ENCODE results near the gene RBMS1. TPM values are rescaled to one million over a fixed set of nuclear protein-coding genes. Genes with fewer than 3 reads are reported as not detected.

RBMS1 gene
- total and polyA plus RNA-seq, 2 donors (not counting 1 experiment from before 2014, with no cell fraction given) = 18.0 to 36.7 TPM

DNA sequence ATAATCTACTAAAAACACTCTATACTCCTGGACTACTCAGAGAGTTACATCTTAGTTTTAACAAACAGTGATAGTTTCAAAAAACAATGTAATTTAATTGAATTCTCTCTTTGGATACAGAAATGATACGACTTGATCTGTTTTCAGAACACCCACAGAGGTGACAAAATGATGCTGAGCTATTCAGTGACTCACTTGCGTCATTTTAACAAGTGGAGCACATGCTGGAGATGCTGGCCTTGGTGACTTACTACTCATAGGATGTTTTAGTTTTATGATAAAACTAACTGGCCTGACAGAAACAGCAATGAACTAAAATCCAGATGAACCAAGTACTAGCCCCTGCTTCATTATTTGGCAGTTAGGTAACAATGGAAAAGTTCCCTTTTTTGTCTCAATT lies 192.2 kb downstream of the RBMS1 start:
- ChIA-PET CTCF (interaction anchor here (1.2 to 1.3 kb wide), 2 partner anchors 10 to 76 kb away, joined by 3 to 5 read pairs; no protein-coding TSS in a partner anchor), POLR2A (no interaction called here)
- no peaks in the 10 kb centered on the region for H3K27me3 Mint-ChIP-seq
- no peaks in the 10 kb centered on the region for H3K9me3 ChIP-seq (ENCODE audit: control extremely low read depth in 1 of 3, control insufficient read depth in 2 of 3, insufficient read depth in 1 of 3, low read length in 2 of 3)
- H3K27me3 ChIP-seq (replicated peaks in 1 of 4; ENCODE audit: control extremely low read depth in 1 of 4, control insufficient read depth in 3 of 4, insufficient read depth in 4 of 4, low read length in 3 of 4) = no peaks in the 10 kb centered on the region
- H3K36me3 ChIP-seq (replicated peaks in 1 of 2; ENCODE audit: control extremely low read depth in 1 of 2, control insufficient read depth in 1 of 2, extremely low read depth in 1 of 2, insufficient read depth in 2 of 2, low read length in 1 of 2) = peaks cover 0 to 45% of the 10 kb centered on the region in 2 experiments
- H3K9me3 Mint-ChIP-seq (ENCODE audit: insufficient read depth) = no peaks in the 10 kb centered on the region
- no peaks in the 10 kb centered on the region for H3K4me1 ChIP-seq (ENCODE audit: control insufficient read depth in 2 of 2, insufficient read depth in 2 of 2, low read length in 2 of 2)
- H3K79me2 ChIP-seq (ENCODE audit: control insufficient read depth, insufficient read depth, low read length) = no peaks in the 10 kb centered on the region
- H3K4me1 Mint-ChIP-seq = no peaks in the 10 kb centered on the region
- H3K4me2 ChIP-seq (replicated peaks; ENCODE audit: low read depth, low read length, poor library complexity, severe bottlenecking) = no peak overlapping the region
- H3K4me3 ChIP-seq (ENCODE audit: control extremely low read depth in 1 of 5, extremely low read depth in 1 of 5, insufficient read depth in 1 of 5, low read depth in 2 of 5, low read length in 4 of 5) = no peak overlapping the region
- H2AFZ ChIP-seq (ENCODE audit: insufficient read depth, low read depth, low read length, poor library complexity, severe bottlenecking) = no peak overlapping the region
- no peak for TF ChIP-seq EZH2 (IDR thresholded peaks at IDR 0.05; ENCODE audit: borderline replicate concordance, insufficient read depth, low read depth, low read length, poor library complexity, severe bottlenecking)
- TF ChIP-seq, protein P1, sequence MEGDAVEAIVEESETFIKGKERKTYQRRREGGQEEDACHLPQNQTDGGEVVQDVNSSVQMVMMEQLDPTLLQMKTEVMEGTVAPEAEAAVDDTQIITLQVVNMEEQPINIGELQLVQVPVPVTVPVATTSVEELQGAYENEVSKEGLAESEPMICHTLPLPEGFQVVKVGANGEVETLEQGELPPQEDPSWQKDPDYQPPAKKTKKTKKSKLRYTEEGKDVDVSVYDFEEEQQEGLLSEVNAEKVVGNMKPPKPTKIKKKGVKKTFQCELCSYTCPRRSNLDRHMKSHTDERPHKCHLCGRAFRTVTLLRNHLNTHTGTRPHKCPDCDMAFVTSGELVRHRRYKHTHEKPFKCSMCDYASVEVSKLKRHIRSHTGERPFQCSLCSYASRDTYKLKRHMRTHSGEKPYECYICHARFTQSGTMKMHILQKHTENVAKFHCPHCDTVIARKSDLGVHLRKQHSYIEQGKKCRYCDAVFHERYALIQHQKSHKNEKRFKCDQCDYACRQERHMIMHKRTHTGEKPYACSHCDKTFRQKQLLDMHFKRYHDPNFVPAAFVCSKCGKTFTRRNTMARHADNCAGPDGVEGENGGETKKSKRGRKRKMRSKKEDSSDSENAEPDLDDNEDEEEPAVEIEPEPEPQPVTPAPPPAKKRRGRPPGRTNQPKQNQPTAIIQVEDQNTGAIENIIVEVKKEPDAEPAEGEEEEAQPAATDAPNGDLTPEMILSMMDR (IDR thresholded peaks at IDR 0.05) = no peak
- H4K20me1 ChIP-seq (ENCODE audit: control insufficient read depth, insufficient read depth, low read length, poor library complexity, severe bottlenecking) = peaks cover 6% of the 10 kb centered on the region
- no peak overlapping the region for H3K27ac ChIP-seq (ENCODE audit: low read length in 2 of 2)
- no peak overlapping the region for H3K4me3 Mint-ChIP-seq
- no peak for DNase-seq
- intact Hi-C loops (cut with micrococcal nuclease) = no loop called here
- 92% methylated on average over 2 of the region's 2 CpGs for WGBS (ENCODE audit: insufficient coverage)
- ATAC-seq (ENCODE audit: low read depth) = no peak
- H3K9ac ChIP-seq (ENCODE audit: low read length) = no peak overlapping the region
- H3K27ac Mint-ChIP-seq = no peak overlapping the region

DNA sequence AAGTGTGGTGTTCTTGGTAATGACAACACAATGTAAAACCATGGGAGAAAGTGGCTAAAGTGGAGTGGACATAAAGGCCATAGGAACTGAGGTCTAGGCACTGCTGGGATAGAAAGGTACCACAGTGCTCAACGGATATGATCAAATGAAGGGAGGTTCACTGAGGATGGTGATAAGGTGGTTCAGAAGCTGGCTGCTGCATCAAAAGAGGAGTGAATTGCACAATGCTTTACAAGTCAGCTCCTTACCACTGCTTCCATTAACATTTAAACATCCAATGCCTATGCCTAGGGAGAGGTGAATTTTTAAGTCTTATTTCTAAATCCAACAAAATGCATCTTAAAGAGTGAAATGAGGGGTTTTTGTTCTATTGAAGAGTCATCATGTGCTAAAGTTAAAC lies 193.4 kb downstream of the RBMS1 start:
- WGBS (ENCODE audit: insufficient coverage) = no CpG with 5 or more reads among the region's 1 CpG
- H3K27me3 Mint-ChIP-seq = no peaks in the 10 kb centered on the region
- POLR2A ChIA-PET = no interaction called here
- Histone ChIP-seq H4K20me1 (ENCODE audit: control insufficient read depth, insufficient read depth, low read length, poor library complexity, severe bottlenecking) (no peaks in the 10 kb centered on the region), H3K27me3 (replicated peaks in 1 of 4; ENCODE audit: control extremely low read depth in 1 of 4, control insufficient read depth in 3 of 4, insufficient read depth in 4 of 4, low read length in 3 of 4) (no peaks in the 10 kb centered on the region), H2AFZ (ENCODE audit: insufficient read depth, low read depth, low read length, poor library complexity, severe bottlenecking) (no peak overlapping the region), H3K9me3 (ENCODE audit: control extremely low read depth in 1 of 3, control insufficient read depth in 2 of 3, insufficient read depth in 1 of 3, low read length in 2 of 3) (no peaks in the 10 kb centered on the region), H3K9ac (ENCODE audit: low read length) (no peak overlapping the region), H3K79me2 (ENCODE audit: control insufficient read depth, insufficient read depth, low read length) (no peaks in the 10 kb centered on the region), H3K4me3 (ENCODE audit: control extremely low read depth in 1 of 5, extremely low read depth in 1 of 5, insufficient read depth in 1 of 5, low read depth in 2 of 5, low read length in 4 of 5) (no peak overlapping the region), H3K36me3 (replicated peaks in 1 of 2; ENCODE audit: control extremely low read depth in 1 of 2, control insufficient read depth in 1 of 2, extremely low read depth in 1 of 2, insufficient read depth in 2 of 2, low read length in 1 of 2) (peaks cover 0 to 45% of the 10 kb centered on the region in 2 experiments), H3K4me1 (ENCODE audit: control insufficient read depth in 2 of 2, insufficient read depth in 2 of 2, low read length in 2 of 2) (no peaks in the 10 kb centered on the region), H3K27ac (ENCODE audit: low read length in 2 of 2) (no peak overlapping the region), H3K4me2 (replicated peaks; ENCODE audit: low read depth, low read length, poor library complexity, severe bottlenecking) (no peak overlapping the region)
- ATAC-seq (ENCODE audit: low read depth) (no peak), DNase-seq (no peak)
- no peaks in the 10 kb centered on the region for H3K4me1 Mint-ChIP-seq
- CTCF ChIA-PET = interaction anchor here (1.3 kb wide), 1 partner anchor 24 kb away, joined by 4 read pairs; no protein-coding TSS in a partner anchor
- H3K9me3 Mint-ChIP-seq (ENCODE audit: insufficient read depth) = no peaks in the 10 kb centered on the region
- intact Hi-C loops (cut with micrococcal nuclease) = no loop called here
- H3K4me3 Mint-ChIP-seq = no peak overlapping the region
- TF ChIP-seq, protein P1 (IDR thresholded peaks at IDR 0.05) = no peak
- no peak for TF ChIP-seq EZH2 (IDR thresholded peaks at IDR 0.05; ENCODE audit: borderline replicate concordance, insufficient read depth, low read depth, low read length, poor library complexity, severe bottlenecking)
- H3K27ac Mint-ChIP-seq = no peak overlapping the region
